NCI-H510A (cell line): ENCODE results near the gene ANKRD17.

Experiments used
- DNase-seq: peaks from one replicate; lab custom pipeline; 2025; lab: John Stamatoyannopoulos, UW

Gene ANKRD17

DNA sequence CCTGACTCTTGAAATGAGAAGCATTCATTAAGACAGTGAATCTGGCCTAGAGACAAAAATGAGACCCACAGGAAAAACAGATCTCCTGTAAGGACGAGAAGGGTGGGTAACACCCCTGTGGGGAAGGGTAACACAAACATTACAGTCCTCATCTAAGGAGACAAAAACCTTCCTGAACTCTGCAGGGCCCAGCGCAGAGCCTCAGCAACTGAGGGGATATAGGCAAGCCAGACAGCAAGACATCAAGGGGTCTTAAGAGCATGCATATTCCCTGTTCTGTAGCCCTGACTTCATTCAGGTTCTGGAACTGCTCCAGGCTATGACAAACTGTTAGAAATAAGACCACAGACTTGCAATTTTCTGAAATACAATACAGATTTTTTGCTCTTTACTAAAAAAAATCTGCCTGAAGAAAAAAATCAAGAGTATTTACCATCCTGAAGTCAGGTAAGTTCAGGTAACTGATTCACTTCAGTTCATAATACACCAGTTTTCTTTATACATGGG lies 204.6 kb downstream of the ANKRD17 start:
- no peak for DNase-seq

GRCh38 chr4:73053076-73053475 lies 205.5 kb downstream of the ANKRD17 start:
- no peak for DNase-seq

DNA sequence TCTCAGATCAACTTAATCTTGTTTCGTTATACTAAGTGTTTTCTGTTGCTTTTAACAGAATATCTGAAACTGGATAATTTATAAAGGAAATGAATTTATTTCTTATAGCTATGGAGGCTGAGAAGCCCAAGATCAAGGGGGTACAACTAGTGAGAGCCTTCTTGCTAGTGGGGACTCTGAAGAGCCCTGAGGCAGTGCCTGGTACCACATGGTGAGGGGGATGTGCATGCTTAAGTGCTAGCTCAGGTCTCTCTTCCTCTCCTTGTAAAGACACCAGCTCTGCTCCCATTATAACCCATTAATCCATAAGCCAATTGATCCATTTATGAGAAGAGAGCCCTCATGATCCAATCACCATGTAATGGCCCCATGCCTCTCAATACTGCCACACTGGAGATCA lies 207.0 kb downstream of the ANKRD17 start:
- no peak for DNase-seq

GRCh38 chr4:73045879-73046278 lies 212.7 kb downstream of the ANKRD17 start:
- no peak for DNase-seq

- DNase-seq, result no peak
Measured at GRCh38 chr4:73037057-73037456, 221.5 kb downstream of the ANKRD17 start.

DNA sequence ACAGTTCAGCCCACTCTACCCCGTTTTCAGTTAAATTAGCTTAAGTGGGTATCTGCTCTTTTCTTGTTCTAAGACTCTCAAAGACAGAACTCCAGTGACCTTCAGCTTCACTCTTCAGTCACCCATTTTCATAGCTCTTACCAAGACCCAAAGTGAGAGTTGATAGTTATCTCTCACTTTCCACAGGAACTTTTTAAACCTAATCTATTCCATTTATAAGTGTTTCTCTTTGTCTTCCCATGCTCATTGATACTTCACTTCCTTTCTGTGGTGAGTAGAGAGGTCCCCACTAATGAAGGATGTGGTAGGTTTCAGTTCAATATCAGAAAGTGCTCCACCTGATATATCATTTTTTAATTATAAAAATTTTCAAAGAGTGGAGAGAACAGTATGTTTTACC lies 222.5 kb downstream of the ANKRD17 start:
- DNase-seq, result no peak

- DNase-seq, result no peak
Measured at GRCh38 chr4:73034896-73035295, 223.7 kb downstream of the ANKRD17 start.

DNA sequence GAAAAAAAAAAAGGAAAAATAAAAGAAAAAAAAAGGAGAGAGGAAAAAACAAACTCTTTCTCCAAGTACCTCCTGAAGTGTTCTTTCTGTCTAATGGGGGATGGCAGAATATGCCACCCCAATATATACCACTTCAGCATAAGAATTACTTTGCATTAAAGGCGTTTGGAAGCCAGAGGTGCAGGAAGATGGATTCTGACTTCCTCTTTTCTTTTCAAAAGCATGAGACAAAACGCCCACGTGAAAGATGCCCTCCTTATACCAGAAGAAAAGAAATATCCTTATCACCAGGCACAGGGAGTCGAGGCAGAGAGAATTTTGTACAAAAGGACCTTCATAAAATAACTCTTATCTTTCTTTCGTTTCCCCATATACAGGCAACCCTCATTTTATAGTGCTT lies 230.0 kb downstream of the ANKRD17 start:
- no peak for DNase-seq
